Stimulated activated CD4-positive, alpha-beta T cell treated with anti-CD3 and anti-CD28 coated beads, Interleukin-1b, Interleukin-23, amount 100 ng/mL, for 4 hours (primary cell): ENCODE data around the gene ADCY3.

ENCODE experiments used
- DNase-seq, 2 donors: peaks; one replicate each; pipeline ENCODE4 v3.0.0-alpha.2; 2020; ENCODE audit warnings: low read depth in 2 of 2

Gene ADCY3

GRCh38 chr2:24903161-24904103 is 16.6 kb downstream of the ADCY3 start:
- DNase-seq, result no peak

- DNase-seq, result no peak
These were observed 20.6 kb downstream of the ADCY3 start for GRCh38 chr2:24899361-24899910.

DNA sequence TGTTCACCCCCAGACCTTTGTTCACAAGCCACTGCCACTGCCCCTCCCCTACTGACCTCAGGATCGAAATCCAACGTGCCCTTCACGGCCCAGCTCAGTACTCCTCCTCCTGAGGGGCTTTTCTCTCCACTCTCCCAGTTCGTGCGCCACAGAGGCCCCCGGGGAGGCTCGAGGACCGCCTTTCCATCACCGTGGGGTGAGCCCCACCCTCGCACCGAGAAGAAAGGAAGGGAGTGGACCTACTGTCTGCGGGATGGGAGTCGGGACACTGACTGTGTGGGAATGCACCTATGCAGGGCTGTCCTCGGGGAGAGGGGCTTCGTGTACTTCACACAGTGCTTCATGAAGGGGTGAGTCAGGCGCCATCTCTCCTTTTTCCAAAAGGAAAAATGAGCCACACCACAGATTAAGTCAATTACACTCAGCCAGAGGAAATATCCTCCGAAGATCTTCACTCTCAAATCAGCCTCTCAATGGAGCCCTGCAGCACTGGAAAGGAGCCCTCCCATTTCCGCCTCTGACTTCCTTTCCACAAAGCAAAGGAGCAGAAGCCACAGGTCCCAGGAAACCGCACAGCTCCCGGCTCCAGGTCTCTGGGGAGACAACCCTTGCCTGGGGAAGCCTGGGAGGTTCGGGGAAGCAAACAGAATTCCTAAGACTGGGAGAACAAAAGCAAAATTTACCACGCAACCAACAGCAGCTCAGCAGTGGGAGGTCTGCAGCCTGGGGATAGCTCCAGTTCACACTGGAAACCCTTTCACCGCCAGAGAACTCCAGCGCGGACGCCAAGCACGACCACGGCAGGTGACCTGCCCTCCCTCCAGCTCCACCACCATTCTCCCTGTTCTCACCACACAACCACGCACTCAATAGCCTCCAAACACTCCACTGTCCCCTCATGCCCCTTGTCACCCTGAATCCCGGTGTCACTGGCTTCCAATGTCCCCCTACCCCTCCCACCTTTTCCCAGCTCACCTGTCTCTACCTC is 21.6 kb downstream of the ADCY3 start:
- no peak for DNase-seq

- DNase-seq, result no peak
These were observed 25.3 kb downstream of the ADCY3 start for GRCh38 chr2:24894750-24895149.

- DNase-seq, result no peak
These were observed 26.1 kb downstream of the ADCY3 start for GRCh38 chr2:24893934-24894333.

DNA sequence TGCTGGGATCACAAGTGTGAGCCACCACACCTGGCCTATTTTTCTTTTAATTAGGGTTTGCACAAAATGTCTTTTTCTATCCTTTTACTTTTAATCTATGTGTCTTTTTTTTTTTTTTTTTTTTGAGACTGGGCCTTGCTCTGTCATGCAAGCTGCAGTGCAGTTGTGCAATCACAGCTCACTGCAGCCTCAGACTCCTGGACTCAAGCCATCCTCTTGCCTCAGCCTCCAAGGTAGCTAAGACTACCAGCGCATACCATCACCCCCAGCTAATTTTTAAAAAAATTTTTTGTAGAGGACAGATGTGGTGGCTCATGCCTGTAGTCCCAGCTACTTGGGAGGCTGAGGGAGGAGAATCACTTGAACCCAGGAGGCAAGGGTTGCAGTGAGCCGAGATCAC is 27.1 kb downstream of the ADCY3 start:
- no peak for DNase-seq

- DNase-seq, result no peak
These were observed 28.8 kb downstream of the ADCY3 start for GRCh38 chr2:24891201-24891600.

GRCh38 chr2:24889221-24889620 is 30.8 kb downstream of the ADCY3 start:
- DNase-seq, result no peak

- DNase-seq, result no peak
These were observed 31.9 kb downstream of the ADCY3 start for GRCh38 chr2:24888177-24888576.

GRCh38 chr2:24887307-24887874 is 32.6 kb downstream of the ADCY3 start:
- DNase-seq, result no peak

- DNase-seq, result no peak
These were observed 33.2 kb downstream of the ADCY3 start for GRCh38 chr2:24886691-24887304.

GRCh38 chr2:24886126-24886501 is 33.9 kb downstream of the ADCY3 start:
- no peak for DNase-seq

- DNase-seq, result no peak
These were observed 34.6 kb downstream of the ADCY3 start for GRCh38 chr2:24885221-24886125.

DNA sequence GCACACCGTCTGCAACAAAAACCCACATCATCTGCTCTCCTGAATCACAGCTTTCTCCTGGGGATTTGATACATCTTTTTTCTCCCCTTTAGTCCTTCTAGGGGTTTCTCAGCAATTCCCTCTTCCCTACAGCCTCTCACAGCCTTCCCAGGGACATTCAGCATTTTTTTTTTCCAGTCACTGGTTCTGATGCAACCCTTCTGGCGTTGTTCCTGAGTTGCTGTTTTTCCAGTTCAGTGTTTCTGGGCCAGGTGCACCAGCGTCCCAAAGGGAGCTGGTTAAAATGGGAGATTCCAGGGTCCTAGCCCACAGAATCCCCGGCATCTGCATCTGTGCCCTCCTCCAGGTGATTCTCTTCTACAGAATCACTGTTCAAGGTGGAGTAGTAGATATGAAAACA is 36.1 kb downstream of the ADCY3 start:
- DNase-seq, result no peak

DNA sequence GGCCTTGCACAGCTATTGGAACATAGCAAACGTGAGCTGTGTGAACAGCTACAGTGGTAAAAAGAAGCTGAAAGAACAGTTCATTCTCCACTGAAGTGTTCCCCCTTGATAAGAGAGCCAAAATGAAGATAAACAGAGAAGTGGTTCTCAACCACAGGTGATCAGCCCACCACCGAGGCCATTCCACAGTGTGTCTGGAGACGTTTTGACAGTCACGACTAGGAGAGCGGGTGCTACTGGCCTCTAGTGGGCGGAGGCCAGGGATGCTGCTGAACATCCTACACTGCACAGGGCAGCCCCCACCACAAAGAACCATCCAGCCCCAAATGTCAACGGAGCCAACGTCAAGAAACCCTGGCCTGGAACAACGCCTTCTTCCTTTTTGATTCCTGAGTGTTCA is 38.4 kb downstream of the ADCY3 start:
- no peak for DNase-seq

- DNase-seq, result no peak
These were observed 38.9 kb downstream of the ADCY3 start for GRCh38 chr2:24881158-24881557.

- DNase-seq, result no peak
These were observed 41.7 kb downstream of the ADCY3 start for GRCh38 chr2:24878341-24878740.

GRCh38 chr2:24877646-24878045 is 42.4 kb downstream of the ADCY3 start:
- no peak for DNase-seq

DNA sequence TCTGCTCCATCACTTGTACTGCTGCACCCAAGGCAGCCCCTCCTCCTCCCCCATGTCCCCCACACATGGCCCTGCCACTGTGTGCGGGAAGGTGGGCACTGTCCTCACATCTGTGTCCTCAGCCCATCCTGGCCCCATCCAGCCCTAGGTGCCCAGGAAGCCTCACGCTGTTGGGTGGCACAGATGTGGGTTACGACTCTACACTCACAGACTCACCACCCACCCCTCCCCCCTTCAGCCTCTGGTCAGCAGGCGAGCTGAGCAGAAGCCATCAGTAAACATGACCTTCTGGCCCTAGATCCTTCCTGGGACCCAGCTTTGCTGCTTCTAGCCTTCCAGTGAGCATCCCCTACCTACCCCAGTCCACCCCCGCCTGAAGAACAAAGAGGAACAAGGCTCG is 43.0 kb downstream of the ADCY3 start:
- DNase-seq, result no peak

DNA sequence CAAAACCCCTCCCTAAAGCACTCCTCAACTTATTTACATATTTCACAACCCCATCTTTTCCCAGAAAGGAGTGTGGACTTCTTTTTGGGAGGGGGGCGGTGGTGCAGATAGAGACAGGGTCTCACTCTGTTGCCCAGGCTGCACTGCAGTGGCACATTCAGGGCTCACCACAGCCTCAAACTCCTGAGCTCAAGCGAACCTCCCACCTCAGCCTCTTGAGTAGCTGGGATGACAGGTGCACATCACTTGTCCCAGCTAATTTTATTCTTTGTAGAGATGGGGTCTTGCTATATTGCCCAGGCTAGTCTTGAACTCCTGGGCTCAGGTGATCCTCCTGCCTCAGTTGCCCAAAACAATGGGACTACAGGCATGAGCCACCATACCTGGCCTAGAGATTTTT is 44.1 kb downstream of the ADCY3 start:
- DNase-seq, result no peak
